Peyer's patch (tissue), 4 donors: ENCODE results near the gene NGEF. TPM values are rescaled to one million over a fixed set of nuclear protein-coding genes. Genes with fewer than 3 reads are reported as not detected.

Source experiments
- DNase-seq, 3 donors: peaks; one replicate each; pipeline ENCODE4 v3.0.0-alpha.2; 2017 to 2019
- H3K27ac ChIP-seq, 4 donors: fragments of 200-600 bp; sonication (generic); one replicate each; pipeline ENCODE4 v1.5.1; 2016 to 2019
- H3K27me3 ChIP-seq, 2 donors: fragments of 200-600 bp; sonication (generic); one replicate each; pipeline ENCODE4 v1.5.1; 2019
- H3K36me3 ChIP-seq, 3 donors: fragments of 200-600 bp; sonication (generic); one replicate each; pipeline ENCODE4 v1.5.1; 2016 to 2019
- H3K4me1 ChIP-seq, 4 donors: fragments of 200-600 bp; sonication (generic); one replicate each; pipeline ENCODE4 v1.5.1; 2016 to 2019
- H3K4me3 ChIP-seq, 4 donors: fragments of 200-600 bp; sonication (generic); 1 replicate in 3 of 4; 2 replicates in 1 of 4; pipeline ENCODE4 v1.5.1; 2016 to 2019; ENCODE audit warnings: mild to moderate bottlenecking in 1 of 4
- H3K9me3 ChIP-seq, 4 donors: fragments of 200-600 bp; sonication (generic); one replicate each; pipeline ENCODE4 v1.5.1; 2016 to 2019; ENCODE audit warnings: mild to moderate bottlenecking in 1 of 4
- CTCF ChIP-seq, 6 experiments: fragments of 450-650 bp in 4 of 6; fragments of 200-600 bp in 2 of 6; sonication (generic) in 1 of 6; IDR thresholded peaks; one replicate each; pipeline ENCODE4 v1.5.1; 2017 to 2019; ENCODE audit warnings: antibody characterized with exemption in 6 of 6, mild to moderate bottlenecking in 3 of 6, moderate library complexity in 1 of 6
- POLR2A ChIP-seq, 2 donors: fragments of 450-650 bp; IDR thresholded peaks; one replicate each; pipeline ENCODE4 v1.5.1; 2017; ENCODE audit warnings: antibody characterized with exemption in 2 of 2, mild to moderate bottlenecking in 2 of 2, moderate library complexity in 2 of 2
- total RNA-seq, 4 donors: library from RNA; depleted of rRNA; stranded (reverse); fragments of >200 nt; gene quantifications; one replicate each; pipeline ENCODE4 v1.1.0, GENCODE V29; 2016

The NGEF gene
- total RNA-seq, 4 donors from 2014 or later = 54.5 to 116 (median 98.1) TPM

- TF ChIP-seq POLR2A (IDR thresholded peaks at IDR 0.05) (no peak), CTCF (IDR thresholded peaks at IDR 0.05) (no peak)
- Histone ChIP-seq H3K36me3 (peaks cover 0 to 37% (median 0%) of the 10 kb centered on the region in 3 donors), H3K27ac (no peak overlapping the region), H3K4me3 (no peak overlapping the region), H3K4me1 (no peaks in the 10 kb centered on the region), H3K9me3 (no peaks in the 10 kb centered on the region), H3K27me3 (no peaks in the 10 kb centered on the region)
- peak in 1 of 3 donors; percentile 34 for DNase-seq
These were observed 123.1 kb downstream of the NGEF start for GRCh38 chr2:232889876-232890401.

GRCh38 chr2:232888839-232889529, 124.1 kb downstream of the NGEF start:
- no peaks in the 10 kb centered on the region for H3K9me3 ChIP-seq
- no peaks in the 10 kb centered on the region for H3K4me1 ChIP-seq
- TF ChIP-seq POLR2A (IDR thresholded peaks at IDR 0.05) = no peak
- no peak for TF ChIP-seq CTCF (IDR thresholded peaks at IDR 0.05)
- H3K4me3 ChIP-seq = no peak overlapping the region
- no peak overlapping the region for H3K27ac ChIP-seq
- no peaks in the 10 kb centered on the region for H3K27me3 ChIP-seq
- DNase-seq = peak in 1 of 3 donors; percentile 33
- peaks cover 0 to 44% (median 0%) of the 10 kb centered on the region in 3 donors for H3K36me3 ChIP-seq

- no peak for TF ChIP-seq POLR2A (IDR thresholded peaks at IDR 0.05)
- no peak for TF ChIP-seq CTCF (IDR thresholded peaks at IDR 0.05)
- H3K36me3 ChIP-seq = peaks cover 0 to 44% (median 0%) of the 10 kb centered on the region in 3 donors
These were observed 124.8 kb downstream of the NGEF start for GRCh38 chr2:232888099-232888836.

GRCh38 chr2:232887171-232887850, 125.7 kb downstream of the NGEF start:
- no peak overlapping the region for H3K27ac ChIP-seq
- H3K4me3 ChIP-seq = no peak overlapping the region
- H3K36me3 ChIP-seq = peaks cover 0 to 40% (median 0%) of the 10 kb centered on the region in 3 donors
- no peaks in the 10 kb centered on the region for H3K27me3 ChIP-seq
- no peaks in the 10 kb centered on the region for H3K4me1 ChIP-seq
- H3K9me3 ChIP-seq = no peaks in the 10 kb centered on the region
- peak in 1 of 3 donors; percentile 39 for DNase-seq
- no peak for TF ChIP-seq POLR2A (IDR thresholded peaks at IDR 0.05)
- TF ChIP-seq CTCF (IDR thresholded peaks at IDR 0.05) = no peak

More at GRCh38 chr2:232888099-232888836, 124.8 kb downstream of the NGEF start:
- no peaks in the 10 kb centered on the region for H3K27me3 ChIP-seq
- DNase-seq = peak in 1 of 3 donors; percentile 26
- no peak overlapping the region for H3K27ac ChIP-seq
- H3K4me1 ChIP-seq = no peaks in the 10 kb centered on the region
- H3K9me3 ChIP-seq = no peaks in the 10 kb centered on the region
- H3K4me3 ChIP-seq = no peak overlapping the region

GRCh38 chr2:232886632-232887031, 126.4 kb downstream of the NGEF start:
- H3K36me3 ChIP-seq = peaks cover 0 to 42% (median 0%) of the 10 kb centered on the region in 3 donors
- TF ChIP-seq CTCF (IDR thresholded peaks at IDR 0.05) (no peak), POLR2A (IDR thresholded peaks at IDR 0.05) (no peak)
- H3K4me1 ChIP-seq = no peaks in the 10 kb centered on the region
- no peaks in the 10 kb centered on the region for H3K9me3 ChIP-seq
- no peak overlapping the region for H3K4me3 ChIP-seq
- H3K27me3 ChIP-seq = no peaks in the 10 kb centered on the region
- DNase-seq = no peak
- H3K27ac ChIP-seq = no peak overlapping the region
